GM21447 (cell line): ENCODE measurements around the gene ZXDC.

Experiments used
- ATAC-seq: cut with Tn5 transposase; IDR thresholded peaks from one replicate; pipeline ENCODE4 v1.9.1; 2021; ENCODE audit not compliant: unreplicated experiment

ZXDC gene

DNA sequence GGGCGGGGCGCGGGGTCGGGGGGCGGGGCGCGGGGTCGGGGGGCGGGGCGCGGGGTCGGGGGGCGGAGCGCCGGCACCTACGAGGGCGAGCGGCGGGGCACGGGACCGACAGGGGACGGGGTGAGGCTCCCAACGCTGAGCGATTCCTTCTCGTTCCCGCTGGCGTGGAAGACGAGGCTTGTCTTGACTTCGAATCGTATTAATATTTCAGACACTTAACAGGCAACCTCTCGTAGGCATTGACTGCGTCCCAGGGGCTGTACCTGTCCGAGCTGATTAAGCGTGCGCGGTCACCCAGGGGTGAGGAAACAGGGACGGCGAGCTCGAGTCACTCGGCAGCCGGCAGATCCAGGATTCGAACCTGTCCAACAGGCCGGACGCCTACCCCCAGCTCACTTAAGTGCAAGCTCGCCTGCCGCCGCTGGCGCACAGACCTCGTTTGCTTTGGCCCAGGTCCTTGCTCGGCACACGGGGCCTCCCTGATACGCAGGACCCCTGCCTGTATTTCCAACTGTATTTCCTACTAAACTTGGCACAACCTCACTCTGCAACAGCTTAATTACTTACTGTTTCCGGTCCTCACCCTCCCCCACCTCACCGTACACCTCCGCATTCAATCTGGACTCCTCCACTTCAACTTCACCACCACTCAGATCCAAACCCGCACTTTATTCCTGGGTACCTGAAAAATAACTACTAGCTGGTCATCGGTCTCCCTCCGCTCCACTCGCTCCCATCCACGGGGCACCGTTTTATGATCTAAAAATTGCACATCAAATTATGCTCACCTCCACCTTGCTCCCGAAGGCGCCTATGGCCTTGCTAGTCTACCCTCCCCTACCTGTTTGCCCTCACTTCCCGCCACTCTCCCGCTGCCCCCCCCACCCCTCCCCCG is 722 bp upstream of the ZXDC start:
- ATAC-seq, result peak; percentile 38

DNA sequence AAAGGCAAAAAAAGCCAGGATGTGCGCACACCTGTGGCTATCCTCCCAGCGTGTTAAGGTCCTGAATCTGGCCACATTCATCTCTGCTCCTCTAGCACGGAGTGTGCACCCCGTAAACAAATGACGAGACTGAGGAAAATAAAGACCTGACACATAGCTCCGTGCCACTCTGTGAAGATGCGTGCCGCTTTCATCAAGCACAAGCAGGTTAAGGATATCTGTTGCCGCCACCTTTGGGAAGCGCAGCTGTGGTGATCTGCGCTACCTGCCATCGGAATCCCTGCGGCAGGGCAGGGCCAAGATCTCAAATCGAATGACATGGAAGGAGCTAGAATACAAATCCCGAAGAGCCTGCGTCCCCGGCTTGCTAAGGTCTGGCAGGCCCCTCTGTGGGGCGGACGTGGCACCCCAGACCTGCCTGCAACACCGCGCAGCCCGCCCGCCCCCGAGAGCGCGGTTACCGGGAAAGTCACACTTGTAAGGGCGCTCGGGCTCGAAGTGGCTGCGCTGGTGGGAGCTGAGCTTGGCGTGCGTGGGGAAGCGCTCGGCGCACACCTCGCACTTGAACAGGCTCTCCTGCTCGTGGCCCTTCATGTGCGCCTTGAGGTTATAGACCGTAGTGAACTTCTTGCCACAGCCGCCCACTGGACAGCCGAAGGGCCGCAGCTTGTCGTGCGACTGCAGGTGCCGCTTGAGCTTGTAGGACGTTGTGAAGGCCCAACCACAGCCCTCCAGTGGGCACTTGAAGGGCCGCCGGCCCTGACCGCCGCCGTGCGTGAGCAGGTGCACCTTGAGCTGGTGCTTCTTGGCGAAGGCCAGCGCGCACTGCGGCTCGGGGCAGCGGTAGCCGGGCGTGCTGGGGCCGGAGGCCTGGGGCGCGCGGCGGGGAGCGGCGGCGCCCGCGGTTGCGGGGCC is 936 bp downstream of the ZXDC start:
- ATAC-seq, result peak; percentile 26

DNA sequence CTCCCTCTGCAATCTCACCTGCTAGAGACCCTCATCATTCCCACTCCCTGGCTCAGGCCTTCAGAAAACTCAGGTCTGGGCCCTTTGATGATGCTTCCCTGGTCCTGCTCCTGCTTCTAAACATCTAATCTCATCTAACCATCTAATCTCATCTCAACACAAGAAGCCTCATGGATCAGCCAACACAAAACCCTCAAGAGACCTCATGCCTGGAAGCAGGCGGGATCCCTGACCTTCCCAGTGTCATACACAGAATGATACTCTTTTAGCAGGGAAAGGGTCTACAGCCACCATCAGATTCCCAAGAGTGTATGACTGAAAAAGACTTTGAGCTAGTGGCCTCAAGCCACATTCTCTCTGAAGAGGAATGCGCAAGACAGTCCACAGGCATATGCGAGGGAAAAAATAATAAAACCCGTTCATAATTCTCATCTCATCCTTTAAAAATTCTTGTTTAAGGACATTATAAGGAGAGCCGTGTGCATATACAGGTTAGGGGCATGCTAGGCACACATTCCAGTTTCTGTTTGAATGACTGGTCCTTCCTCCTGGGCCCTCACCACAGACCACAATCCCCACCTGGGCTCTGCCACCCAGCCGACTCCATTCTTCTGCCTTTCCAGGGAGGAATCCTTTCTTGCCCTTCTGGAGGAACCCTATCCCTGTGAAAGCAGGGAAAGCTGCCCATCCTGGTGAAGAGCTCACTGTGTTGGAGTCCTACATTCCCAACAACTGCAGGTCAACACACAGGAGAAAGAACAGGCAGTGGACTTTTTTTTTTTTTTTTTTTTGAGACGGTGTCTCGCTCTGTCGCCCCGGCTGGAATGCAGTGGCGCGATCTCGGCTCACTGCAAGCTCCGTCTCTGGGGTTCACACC is 2.2 kb downstream of the ZXDC start:
- no peak for ATAC-seq

DNA sequence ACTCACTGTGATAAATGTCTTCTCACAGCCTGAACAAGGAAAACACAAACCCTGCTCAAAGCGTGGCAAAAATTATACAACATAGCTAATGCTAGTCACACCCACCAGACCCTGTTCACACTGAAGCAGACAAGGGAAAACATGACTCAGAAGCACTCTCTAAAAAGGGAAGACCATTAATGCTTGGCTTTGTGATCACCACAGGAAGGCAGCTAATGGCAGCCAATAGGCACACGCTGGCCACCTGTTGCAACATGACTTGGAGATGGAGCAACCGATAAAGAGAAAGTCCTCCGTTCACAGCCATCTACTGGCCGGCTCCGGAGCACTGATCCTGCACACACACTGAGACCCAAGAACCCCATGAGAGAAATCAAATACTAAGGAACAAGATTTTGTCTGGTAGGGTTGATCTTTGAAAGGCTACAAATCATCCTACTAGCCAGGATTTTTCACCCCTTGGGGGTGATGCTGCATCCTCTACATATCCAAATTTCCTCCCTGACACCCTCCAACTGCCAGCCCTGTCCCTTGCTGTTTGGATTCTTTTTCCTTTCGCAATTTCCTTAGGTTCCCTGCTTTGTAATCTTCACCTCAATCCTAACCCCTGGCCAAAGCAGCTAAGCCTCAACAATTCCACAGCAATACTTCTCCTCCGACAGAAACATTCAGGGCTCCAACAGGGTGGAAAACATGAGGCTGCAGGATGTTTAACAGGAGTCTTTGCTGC is 3.2 kb downstream of the ZXDC start:
- ATAC-seq, result no peak

DNA sequence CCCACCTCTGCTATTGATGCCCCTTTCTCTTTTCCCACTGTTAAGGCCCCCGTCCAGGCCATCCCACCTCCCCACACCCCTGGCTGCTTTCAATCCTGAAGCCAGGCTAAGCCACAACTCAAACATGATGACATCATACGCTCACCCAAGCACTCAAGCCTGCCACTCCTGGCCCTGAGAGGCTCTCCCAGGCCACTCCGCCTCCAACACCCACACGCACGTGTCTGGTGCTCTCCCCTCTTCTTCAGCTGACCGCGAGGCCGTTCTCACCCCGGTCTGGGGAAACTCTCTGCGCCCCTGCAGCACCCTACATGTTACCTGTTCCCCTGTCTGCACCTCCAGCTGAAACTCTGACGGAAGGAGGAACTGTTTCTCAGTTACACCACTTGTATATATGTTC is 6.2 kb downstream of the ZXDC start:
- no peak for ATAC-seq

DNA sequence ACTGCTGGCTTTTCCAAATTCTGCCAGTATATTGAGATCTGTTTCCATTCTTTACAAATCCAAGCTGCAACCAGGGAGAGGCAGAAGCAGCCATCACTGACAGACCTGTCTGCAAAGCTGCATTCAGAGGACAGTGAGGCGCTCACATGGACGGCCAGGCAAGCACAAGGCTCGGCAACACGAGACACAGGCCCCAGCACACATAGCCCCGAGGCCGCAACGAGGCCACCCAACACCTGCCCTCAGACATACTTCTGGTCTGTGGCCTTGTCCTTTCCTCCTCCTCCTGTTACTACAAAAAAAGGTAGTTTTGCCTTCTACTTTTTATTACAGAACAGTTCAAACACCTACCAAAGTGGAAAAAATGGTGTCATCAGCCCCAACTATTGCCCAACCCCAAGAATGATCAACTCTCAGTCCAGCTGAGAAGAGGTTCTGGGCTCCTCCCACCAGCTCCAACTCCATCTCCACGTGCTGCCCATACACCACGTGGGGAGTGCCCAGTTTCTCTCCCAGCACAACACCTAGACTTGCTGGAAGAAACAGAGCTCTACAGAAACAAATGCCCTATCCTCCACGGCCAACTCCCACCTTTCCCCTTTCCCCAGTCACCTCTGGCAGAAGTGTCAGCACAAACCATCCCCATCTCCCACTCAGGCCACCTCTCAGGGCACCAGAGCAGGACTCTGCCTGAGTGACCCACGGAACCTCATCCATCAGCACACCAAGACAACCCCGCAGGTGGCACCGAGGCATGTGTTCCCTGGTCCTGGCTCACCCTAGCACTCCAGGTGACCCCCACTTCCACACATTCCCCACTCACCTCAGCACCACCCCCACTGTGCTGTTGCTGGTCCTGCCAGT is 7.4 kb downstream of the ZXDC start:
- no peak for ATAC-seq

DNA sequence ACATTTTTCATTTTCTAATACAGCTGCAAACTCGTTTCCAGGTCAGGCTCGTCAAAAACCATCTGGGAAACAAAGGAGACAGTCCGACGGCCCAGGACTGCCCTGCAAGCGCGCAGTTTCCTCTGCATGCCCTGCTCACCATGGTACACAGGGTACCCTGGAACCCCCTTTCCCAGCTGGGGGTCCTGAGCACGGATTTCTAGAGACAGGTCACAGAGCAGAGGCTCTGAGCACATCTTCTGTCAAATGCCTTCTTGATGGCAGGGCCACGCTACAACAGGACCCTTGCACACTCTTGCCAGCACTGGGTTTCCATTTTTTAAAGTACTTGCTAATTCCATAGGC is 8.1 kb downstream of the ZXDC start:
- no peak for ATAC-seq

DNA sequence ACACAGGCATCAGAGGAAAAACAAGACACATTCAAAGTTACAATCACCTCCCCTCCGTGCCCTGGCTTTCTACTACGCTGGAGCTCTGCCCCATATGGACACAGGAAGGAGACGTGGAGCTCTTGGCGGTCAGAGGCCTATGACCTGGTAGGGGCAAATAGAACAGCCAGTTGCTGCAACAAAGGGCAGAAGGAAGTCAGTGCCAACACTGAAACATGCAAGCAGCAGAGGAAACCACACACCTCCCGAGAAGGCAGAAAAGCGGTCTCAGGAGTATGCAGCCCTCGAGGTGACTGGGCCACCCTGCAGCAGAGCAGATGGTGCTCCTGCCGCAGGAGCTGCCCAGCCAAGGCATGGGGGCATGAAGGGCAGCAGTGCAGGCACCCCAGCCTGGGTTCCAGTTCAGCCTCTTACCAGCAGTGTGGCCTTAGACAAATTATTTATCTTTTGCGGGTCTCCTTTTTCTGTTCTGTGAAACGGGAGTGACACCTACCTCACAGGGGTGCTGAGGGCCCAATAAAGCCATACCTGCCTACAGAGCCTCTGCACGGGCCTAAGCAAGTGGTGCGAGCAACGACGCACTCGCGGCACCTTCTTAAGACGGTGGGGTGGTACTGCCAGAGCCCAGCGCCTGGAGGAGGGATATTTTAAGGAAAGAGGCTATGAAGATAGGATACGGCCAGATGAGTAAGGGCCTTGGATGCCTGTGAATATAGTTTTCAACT is 8.6 kb downstream of the ZXDC start:
- no peak for ATAC-seq

DNA sequence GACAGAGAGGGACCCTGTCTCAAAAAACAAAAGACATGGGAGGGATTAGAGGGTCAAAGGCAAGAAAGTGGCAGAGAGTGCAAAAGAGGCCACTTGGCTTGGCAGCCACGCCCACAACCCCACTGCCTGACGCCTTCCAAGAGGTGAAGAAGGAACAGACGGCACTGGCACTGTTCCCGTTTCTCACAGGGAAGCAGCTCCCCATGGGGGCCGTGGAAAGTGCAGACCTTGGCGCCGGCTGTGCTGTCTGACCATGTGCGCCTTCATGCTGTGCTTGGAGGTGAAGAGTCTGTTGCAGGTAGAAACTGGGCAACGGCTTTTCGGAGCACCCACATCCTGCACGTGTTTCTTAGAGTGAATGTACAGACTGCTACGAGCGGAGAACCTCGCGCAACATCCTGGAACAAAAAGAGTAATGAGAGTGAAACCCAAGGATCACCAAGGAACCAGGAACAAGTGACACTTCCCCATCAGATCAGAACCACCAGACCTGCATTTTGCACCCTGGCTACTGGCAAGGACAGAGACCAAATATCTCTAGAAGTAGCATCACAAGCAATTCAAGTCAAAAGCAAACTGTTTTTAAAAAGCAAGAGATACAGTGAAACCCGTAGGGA is 9.7 kb downstream of the ZXDC start:
- ATAC-seq, result no peak

DNA sequence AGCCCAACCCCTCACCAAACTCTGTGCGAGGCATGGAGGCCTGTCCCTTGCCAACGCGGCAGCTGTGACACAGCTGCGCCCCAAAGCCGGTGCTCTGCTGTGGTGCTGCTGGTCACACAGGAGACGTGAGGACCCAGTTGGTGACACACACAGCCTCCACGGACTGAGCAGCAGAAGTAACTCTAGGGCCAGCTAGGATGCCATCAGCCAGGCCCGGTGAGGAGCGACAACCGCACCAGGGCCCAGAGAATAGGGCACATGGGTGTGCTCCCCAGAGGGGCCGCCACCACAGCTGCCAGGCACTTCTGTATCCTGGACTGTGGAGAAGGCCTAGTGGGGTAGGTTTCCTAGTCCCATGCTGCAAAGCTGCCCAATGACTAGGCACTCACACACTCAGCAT is 10.7 kb downstream of the ZXDC start:
- ATAC-seq, result no peak

DNA sequence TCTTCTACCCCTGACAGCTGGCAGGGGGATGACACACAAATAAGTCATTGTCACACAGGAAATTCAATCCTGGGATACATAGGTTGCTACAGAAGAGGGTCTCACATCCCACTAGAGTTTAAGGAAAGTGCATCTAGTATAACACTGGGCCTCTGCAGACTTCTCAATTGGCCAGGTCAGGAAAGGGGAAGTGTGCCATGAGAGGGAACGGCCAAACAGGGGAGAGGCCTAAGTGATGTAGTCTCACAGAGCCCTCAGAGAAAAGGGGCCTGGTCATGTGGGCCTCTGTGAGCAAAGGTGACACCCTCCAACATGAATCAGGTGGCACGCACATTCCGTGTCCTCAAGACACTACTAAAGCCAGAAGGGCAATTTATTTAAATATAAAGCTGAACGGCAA is 11.2 kb downstream of the ZXDC start:
- no peak for ATAC-seq

DNA sequence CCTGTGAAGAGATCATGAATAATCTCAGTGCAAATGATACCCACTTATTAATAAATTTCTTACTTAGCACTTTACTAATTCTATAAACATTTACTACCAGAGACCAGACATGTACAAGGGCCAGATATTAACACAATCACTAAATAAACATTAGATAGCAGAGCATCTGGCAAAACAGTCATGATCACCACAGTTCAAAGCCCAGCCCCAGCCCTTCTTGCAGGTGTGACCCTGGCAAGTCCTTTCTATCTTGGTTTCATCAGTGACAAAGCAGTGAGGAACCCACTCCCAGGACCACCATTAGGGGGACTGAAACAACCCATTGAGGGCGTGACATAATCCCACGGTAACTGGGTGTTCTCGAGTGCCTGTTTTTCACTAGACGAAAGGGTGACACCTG is 11.6 kb downstream of the ZXDC start:
- no peak for ATAC-seq

DNA sequence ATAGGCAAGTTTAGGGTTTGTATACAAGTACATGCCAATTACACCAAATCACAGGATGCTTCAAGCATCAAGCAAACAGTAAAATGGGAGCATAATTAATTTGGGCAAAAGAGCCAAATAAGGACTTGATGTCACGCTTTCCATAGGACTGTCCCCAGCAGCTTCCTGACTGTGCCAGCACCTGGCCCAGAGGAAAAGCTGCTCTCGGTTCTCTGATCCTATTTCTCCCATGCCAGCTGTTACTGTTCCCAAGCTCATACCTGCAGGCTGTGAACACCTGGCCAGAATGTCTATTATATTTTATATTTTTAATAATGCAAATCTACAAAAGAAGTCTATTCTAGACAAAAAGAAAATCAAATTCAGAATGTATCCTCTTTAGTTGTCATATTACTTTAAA is 12.2 kb downstream of the ZXDC start:
- no peak for ATAC-seq

DNA sequence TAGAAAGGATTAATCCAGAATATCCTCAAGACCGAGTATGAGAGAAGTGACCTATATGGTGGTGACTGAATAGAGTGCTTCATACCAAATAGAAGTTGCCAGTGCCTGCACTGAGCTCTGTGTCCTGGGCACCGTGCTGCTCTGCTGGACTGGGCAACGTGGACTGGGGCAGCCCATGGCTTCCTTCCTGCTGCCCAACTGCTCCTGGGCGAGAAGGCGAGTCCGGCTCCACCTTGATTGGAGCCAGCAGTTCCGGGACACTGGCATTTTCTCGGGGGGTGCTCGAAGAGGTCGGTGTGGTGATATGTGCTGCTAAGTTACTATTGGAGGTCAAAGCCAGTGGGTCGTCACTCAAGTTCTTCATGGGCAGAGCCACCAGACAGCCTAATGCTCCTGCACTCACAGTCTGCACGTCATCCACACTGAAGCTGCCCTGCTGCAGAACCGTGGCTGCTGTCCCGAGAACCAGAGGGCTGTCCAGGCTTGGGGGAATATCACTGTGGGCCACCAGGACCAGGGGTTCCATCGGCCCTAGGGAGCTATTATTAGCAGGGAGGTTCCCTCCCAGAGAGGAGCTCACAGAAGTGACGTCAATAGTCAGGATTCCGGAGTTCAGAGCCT is 14.1 kb downstream of the ZXDC start:
- no peak for ATAC-seq

DNA sequence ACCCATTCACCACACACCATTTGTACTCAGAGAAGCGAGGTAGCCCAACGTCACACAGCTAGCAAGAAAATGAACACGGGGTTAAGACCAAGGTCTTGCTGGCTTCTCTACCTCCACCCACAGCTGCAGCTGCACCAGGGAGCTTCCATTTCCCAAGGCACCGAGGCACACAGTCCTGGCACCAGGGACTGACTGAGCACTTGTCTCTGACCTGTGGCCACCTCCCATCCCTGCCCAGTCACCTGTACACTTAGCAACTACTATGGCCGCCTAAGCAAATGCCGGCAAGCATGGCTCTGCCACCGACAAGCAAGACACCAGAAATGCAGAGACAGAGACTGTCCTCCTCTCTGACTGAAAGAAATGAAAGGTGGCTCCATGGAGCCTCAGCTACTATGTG is 15.3 kb downstream of the ZXDC start:
- no peak for ATAC-seq

DNA sequence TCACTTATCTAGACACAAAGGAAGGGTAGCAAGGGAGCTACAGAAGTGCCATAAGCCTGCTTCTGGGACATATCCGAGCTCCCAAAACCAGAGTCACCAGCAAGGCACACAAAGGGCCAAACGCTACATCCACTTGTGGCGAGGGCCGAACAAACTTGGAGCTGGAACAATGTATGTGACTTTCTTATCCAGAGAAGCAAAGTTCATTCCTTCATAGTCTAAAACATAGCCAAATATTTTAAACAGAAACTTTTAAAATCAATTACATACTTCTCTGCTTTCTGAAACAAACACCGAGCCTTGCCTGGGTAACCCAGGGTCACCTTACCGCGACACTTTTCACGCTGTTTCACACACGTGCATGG is 15.9 kb downstream of the ZXDC start:
- no peak for ATAC-seq

DNA sequence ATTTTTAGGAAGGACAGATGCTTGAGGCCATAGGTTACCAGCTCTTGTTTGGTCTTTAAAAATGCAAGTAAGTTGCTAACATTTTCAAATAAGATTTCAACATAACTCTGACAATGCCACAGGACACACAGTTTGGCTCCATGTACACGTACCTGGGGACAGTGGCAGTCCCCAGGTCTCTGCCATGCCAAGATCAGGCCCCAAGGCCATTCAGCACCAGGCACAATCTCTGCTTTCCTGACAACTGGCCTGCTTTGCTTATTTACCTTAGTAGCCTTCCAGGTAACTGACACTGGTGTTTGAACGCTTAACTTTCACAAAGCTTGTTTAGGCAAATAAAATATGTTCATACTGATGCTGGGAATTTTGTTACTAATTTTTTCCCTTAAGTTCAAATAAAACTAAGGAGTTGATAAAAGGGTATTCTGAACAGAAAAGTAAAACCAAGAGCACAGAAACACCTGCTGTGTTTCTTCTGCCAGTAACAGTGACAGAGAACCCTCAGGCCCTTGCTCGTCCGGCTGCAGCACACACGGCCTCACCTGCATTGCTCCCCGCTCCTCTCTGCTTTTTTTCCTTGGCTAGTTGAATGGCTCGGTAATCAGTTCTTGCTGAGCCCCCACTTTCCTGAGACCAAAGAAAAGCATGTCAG is 16.5 kb downstream of the ZXDC start:
- no peak for ATAC-seq
